Hematopoietic multipotent progenitor cell treated with erythropoietin and hydrocortisone succinate and interleukin-3 and kit ligand, for 17 days (in vitro differentiated cells): Measurements from ENCODE around the gene ILRUN.
"Not testable (repeated sequence)": the region's sequence is repeated elsewhere in the genome, so short reads cannot be mapped to it uniquely, and the experiment has no call there.

Experiments
- DNase-seq: peaks from one replicate; pipeline ENCODE4 v3.0.0-alpha.2; 2015; ENCODE audit warnings: low spot score

ILRUN gene

DNA sequence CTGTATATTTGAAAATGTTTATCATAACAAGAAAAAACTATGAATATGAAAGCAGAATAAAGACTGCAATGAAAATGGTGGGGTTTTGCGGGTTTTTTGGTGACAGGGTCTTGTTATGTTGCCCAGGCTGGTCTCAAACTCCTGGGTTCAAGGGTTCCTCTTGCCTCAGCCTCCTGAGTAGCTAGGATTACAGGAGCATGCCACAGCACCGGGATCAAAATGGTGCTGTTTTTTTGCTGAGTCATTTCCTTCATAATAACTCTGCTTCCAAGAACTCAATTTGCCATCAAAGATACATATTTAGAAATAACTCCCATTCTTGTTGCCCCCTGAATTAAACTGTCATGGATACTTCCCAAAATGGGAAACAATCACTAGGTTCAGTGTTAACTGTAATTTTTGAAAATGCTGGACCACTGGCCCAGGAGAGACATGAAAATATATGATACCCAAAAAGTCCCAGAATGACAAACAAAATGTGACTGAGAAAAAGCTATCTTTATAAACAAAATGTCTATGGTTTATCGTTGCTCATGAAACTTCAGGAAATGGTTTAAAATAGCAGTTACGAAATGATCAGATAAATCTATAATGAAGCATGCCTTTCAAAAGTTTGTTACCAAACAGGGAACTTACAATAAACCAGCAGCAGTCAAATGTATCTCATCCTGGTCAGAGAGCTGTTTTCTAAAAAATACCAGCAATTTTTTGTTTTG, 32.2 kb downstream of the ILRUN start:
- peak; percentile 80 for DNase-seq

DNA sequence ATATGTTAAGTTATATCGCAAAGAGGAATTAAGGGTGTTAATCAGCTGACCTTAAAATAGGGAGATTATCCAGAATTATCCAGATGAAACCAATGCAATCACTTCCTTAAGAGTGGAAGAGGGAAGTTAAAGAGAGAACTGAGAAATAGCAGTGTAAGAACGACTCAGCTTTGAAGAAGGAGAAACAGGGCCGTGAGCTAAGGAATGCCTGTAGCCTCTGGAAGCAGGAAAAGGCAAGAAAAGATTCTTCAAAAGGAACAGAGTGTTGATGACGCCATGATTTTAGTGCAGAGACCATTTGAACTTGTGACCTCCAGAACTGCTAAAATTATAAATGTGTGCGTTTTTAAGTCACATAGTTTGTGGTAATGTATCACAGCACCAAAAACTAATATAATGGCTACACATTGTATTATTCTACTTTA, 32.7 kb downstream of the ILRUN start:
- no peak for DNase-seq

DNA sequence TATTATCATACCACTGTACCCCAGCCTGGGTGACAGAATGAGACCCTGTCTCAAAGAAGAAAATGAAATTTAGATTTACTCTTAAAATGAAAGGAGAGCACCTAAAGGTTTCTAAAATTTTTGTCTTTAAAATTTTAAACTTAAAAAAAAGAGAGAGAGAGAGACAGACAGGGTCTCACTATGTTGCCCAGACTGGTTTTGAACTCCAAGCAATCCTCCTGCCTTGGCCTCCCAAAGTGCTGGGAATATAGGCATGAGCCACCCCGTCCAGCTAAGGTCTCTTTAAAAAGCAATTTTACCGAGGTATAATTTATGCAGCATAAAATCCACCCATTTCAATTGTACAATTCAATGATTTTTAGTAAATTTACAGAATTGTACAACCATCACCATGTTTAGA, 33.2 kb downstream of the ILRUN start:
- DNase-seq: no peak

DNA sequence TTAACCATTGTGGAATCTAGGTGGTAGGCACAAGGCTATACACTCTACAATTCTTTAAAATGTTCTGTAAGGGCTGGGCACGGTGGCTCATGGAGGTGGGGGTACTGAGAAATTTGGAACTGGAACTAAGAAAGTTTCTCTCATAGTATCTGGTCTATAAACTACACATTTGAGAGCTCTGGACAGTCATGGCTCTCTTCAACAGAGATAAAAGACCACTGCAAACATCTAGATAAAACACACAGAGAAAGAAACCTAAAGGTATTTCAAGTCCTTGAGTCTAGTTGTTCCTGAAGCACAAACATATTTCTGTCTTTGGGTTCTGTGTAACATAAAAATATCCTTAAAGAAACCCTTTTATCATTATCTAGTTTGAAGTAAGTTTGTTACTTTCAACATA, 35.2 kb downstream of the ILRUN start:
- DNase-seq: peak; percentile 35

DNA sequence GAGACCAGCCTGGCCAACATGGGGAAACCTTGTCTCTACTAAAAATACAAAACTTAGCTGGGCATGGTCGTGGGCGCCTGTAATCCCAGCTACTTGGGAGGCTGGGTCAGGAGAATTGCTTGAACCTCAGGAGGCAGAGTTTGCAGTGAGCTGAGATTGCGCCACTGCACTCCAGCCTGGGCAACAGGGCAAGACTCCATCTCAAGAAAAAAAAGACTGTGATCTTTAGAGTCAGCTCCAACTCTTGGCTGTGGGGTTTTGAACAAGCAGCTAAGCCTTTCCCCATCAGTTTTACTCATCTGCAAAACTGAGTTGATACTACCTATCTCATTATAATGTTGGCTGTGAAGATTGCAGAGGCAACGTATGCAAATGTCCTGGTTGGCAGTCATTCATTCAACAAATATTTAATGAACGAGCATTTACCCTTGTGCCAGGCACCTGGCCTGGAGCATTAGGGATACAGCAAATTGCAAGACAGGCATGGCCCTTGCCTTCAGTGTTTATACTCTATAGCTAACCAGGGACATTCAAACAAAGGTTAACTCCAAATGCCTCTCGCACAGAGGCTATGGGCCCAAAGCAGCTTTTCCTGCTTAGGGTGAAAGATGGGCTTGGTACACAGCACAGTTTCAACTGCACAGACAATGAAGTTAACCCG, 37.8 kb downstream of the ILRUN start:
- no peak for DNase-seq

DNA sequence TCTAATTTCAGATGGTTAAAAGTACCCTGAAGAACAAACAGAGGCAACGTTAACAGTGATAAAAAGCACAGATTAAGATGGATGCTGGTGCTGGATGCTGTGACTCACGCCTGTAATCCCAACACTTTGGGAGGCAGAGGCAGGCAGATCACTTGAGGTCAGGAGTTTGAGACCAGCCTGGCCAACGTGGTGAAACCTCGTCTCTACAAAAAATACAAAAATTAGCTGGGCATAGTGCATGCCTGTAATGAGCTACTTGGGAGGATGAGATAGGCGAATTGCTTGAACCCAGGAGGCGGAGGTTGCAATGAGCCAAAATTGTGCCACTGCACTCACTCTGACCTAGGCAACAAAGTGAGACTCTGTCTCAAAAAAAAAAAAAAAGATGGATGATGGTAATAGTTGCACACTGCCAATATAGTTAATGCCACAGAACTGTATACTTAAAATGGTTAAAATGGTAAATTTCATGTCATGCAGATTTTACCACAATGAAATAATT, 38.5 kb downstream of the ILRUN start:
- not testable (repeated sequence) for DNase-seq

DNA sequence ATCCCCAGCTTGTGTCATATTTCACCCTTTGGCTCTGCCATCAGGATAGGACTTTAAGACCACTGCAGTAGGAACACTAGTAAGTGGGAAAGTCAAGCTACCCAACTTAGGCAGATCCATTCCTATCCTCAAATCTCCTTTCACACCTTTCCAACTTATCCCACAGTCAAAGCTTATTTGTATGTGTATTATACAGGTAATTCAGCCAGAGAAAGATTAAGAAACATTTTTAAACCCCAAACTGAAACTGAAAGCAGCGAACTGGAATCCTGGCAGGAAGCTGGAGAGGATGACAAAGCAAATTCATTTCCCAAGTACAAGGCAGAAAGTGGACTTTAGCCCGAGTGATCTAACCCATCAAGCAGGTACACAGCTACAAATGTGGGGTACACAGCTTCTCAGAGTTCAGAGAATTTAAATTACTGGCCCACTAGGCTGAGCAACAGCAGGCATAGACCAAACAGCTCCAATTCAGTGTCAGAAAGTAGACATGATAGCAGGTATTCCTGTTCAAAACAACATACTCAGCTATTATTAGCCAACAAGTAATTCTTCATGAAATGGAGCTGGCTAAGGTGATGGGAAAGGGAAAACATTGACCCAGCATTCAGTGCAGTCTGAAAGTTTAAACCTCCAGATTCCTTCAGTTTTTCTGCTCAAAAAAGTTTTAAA, 39.1 kb downstream of the ILRUN start:
- DNase-seq: peak; percentile 90

DNA sequence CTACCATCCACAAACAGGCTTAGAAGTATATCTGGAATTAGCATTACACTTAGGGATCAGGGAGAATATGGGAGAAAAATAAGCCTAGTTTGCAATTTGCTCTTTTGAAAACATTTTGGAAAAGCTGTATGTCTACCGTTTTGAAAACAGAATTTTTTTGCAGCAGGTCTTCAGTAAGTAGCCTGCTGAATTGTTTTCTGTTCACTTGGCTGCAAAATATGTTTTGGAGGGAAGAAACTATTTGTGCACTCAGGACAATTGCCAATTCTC, 39.6 kb downstream of the ILRUN start:
- no peak for DNase-seq

DNA sequence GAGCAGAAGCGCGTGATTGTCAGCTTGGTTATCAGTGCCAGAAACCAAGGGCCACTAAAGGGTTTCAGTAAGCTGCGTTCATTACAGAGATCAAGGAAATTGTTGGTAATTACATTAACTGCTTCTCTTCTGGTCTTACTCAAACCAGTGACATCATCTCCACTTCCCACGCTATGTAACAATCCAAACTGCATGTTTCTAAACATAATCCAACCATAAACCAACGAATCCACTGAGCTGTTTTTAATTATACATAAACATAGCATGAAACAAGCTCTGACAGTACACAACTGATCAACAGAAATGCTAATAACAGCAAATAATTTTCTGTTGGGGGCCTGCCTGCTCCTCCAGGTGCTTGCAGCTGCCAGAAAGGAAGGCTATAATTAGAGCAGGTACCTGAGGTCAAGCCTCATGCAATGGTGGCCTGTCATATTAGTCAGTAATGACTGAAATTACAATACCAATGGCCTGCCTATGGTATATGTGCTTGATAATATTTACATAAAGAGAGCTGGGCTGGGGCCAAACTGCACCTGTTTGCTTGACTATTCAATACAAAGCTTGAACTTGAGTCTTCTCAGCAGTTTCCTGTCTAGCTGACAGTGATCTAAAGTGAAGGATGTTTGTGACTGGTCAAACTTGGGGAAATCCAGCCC, 40.1 kb downstream of the ILRUN start:
- peak; percentile 66 for DNase-seq

DNA sequence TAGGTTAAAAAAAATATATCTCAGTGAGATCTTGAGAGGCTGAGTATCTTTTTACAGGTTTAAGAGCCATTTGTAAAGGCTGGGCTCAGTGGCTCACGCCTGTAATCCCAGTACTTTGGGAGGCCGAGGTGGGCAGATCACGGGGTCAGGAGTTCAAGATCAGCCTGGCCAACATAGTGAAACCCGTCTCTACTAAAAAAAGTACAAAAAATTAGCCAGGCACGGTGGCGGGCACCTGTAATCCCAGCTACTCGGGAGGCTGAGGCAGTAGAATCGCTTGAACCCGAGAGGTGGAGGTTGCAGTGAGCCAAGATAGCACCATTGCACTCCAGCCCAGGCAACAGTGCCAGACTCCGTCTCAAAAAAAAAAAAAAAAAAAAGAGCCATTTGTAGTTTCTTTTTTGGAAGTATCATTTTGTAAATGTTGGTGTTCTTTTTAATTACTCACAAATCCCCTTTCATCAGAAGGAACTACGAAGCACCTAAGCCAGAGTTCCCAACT, 40.6 kb downstream of the ILRUN start:
- not testable (repeated sequence) for DNase-seq

DNA sequence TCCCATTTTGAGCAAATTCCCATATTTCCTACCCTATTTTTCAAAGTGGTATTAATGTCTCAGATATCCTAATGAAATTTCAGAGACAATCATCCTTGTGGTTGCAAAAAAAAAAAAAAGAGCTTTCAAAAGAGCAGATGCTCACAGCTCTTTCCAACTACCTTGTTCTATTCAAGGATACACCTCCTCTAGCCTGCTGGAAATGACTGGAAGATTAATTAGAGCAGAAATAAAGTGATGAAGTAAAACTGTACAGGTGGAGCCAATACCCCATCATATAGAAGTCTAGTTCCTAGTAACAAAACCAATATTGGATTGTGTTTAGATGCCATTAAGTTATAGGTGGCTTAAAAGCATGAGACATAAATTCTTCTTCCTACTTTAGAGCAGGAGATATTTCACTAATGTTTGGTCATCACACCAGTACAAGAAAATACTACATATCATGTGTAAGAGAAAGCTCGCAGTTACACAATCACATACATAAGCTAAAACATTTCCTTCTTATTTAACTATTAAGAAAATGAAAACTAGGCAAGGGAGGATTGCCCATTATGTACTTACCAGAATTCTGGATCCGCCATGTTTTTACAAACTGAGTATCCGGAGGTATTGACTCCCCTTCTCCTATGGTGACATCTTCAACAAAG, 42.4 kb downstream of the ILRUN start:
- DNase-seq: no peak

DNA sequence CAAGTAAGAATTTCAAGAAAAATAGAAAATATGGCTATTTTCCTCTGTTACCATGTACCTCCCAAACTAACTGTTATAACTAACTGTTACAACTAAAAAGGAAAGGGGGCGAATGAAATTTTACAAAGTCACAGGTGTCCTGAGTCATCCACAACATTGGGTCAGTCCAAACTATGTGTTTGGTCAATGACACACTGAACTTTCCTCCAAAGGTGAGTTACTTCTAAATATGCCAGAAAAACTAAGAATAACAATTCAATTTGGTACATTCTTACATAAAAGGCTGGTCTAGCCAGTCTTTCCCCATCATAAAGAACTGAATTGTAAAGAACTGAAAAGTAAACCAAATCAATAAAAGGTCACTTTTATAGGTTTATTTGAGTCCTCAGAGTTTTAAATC, 44.3 kb downstream of the ILRUN start:
- no peak for DNase-seq

DNA sequence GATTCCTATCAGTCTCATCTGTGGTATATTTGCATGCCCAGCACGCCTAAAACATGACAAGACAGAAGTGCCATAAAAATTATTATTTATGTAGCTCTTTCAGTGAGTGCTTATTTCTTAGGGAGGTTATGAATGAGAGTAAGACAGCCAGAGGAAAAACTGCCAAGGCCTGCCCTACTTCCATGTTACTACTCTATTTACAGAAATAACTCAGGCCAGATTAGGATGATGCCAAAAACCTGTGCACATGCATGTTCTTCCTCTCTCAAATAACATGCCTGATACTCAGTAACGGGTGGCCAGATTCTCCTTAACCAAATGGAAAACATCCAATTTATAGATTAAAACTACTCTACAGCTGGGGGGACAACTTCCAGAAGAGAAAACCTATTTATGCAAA, 45.7 kb downstream of the ILRUN start:
- no peak for DNase-seq

DNA sequence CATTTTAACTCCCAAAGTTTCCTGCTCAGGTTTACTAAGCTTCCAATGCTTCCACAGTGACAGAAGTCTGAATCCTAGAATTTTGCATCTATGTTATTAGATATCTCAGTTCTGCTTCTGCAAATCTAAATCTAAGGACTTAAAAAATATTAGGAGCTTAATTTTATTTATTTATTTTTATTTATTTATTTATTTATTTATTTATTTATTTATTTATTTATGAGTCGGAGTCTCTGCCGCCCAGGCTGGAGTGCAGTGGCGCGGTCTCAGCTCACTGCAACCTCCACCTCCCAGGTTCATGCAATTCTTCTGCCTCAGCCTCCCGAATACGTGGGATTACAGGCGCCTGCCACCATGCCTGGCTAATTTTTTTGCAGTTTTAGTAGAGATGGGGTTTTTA, 46.3 kb downstream of the ILRUN start:
- not testable (repeated sequence) for DNase-seq

DNA sequence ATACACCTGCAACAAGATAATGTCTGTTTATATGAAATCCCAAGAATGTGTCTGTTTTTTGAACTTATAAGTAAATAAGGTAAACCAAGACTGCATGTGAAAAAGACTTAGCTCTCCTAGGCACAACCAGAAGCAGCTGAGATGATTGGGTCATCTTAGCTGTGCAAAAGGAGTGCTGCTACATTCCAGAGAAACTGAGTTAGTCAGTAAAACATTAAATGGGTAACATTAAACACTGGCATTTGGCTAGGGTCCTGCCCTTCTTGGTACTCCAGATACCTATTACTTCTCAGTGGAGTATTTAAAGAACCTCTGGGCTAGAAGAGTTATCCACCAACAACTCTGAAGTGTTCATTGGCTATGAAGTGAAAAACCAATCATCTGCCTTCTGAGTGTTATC, 47.8 kb downstream of the ILRUN start:
- DNase-seq: no peak
